Spleen (tissue), 3 donors: ENCODE data around the gene AEBP2.
A peak's percentile ranks its signal among the peaks of the same experiment; 100 is the strongest.

Source experiments
- POLR2A ChIP-seq, 3 donors: fragments of 450-650 bp; IDR thresholded peaks; one replicate each; pipeline ENCODE4 v1.5.1; 2017; ENCODE audit warnings: antibody characterized with exemption in 3 of 3, mild to moderate bottlenecking in 1 of 3
- POLR2AphosphoS5 ChIP-seq, 3 donors: sonication (generic); formaldehyde crosslinking; IDR thresholded peaks; one replicate each; pipeline ENCODE4 v1.5.1; 2017; ENCODE audit warnings: antibody characterized with exemption in 3 of 3

DNA sequence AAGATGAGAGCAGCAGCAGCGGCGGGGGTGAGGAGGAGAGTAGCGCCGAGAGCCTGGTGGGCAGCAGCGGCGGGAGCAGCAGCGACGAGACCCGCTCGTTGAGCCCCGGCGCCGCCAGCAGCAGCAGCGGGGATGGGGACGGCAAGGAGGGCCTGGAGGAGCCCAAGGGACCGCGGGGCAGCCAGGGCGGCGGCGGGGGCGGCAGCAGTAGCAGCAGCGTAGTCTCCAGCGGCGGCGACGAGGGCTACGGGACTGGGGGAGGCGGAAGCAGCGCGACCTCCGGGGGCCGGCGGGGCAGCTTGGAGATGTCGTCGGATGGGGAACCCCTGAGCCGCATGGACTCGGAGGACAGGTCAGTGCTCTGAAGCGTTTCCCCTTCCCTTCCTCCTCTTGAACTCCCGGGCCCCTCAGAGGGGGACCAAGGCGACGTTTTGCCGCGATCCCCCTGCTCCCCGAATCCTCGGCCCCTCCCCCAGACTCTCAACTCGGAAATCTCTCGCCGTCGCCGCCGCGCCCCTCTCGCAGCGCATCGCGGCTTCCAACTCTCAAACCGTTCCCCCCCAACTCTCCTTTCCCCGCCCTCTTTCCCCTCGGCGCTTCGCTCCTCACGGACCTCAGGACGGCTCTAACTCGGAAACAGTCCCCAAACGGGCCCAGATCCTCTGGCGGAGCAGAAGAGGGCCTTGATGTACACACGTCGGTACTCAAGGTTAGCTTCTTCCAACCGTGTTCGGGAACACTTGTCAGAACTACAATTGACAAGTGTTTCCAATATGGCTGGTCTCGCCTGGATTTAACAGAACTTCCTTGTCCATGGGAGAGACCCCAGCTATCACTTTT lies 947 bp downstream of the AEBP2 start:
- TF ChIP-seq POLR2AphosphoS5 (IDR thresholded peaks at IDR 0.05): peak; percentile 23 to 38 (median 33)
- no peak for TF ChIP-seq POLR2A (IDR thresholded peaks at IDR 0.05)
